Liver (tissue), 9 donors: ENCODE measurements around the gene UBASH3B. TPM values are rescaled to one million over a fixed set of nuclear protein-coding genes. Genes with fewer than 3 reads are reported as not detected.
A peak's percentile ranks its signal among the peaks of the same experiment; 100 is the strongest.

Experiments
- DNase-seq: peaks from one replicate; pipeline ENCODE4 v3.0.0-alpha.2; 2017; ENCODE audit warnings: low spot score
- H3K27ac ChIP-seq, 2 donors: one replicate each; pipeline ENCODE4 v1.7.0; 2013; ENCODE audit warnings: inconsistent platforms in 2 of 2, low read length in 2 of 2, control low read depth in 1 of 2, low read depth in 1 of 2, mild to moderate bottlenecking in 1 of 2
- H3K27me3 ChIP-seq, 4 donors: one replicate each; pipeline versions ENCODE4 v1.6.1 to v1.7.0; 2013; ENCODE audit warnings: low read length in 3 of 4, inconsistent platforms in 1 of 4, mild to moderate bottlenecking in 1 of 4, moderate library complexity in 1 of 4; ENCODE audit not compliant: control insufficient read depth in 4 of 4, insufficient read depth in 4 of 4
- H3K36me3 ChIP-seq, 4 donors: one replicate each; pipeline versions ENCODE4 v1.6.1 to v1.7.0; 2013; ENCODE audit warnings: low read length in 3 of 4, mild to moderate bottlenecking in 3 of 4, low read depth in 1 of 4, moderate library complexity in 1 of 4; ENCODE audit not compliant: control insufficient read depth in 4 of 4, insufficient read depth in 3 of 4
- H3K4me1 ChIP-seq, 4 donors: one replicate each; pipeline versions ENCODE4 v1.6.1 to v1.7.0; 2013; ENCODE audit warnings: low read length in 3 of 4, mild to moderate bottlenecking in 3 of 4, moderate library complexity in 1 of 4; ENCODE audit not compliant: control insufficient read depth in 4 of 4, insufficient read depth in 4 of 4
- H3K4me3 ChIP-seq, 3 donors: one replicate each; pipeline versions ENCODE4 v1.6.1 to v1.7.0; 2013; ENCODE audit warnings: low read length in 3 of 3, control low read depth in 1 of 3, low read depth in 1 of 3, mild to moderate bottlenecking in 1 of 3
- H3K9ac ChIP-seq, 2 donors: one replicate each; pipeline ENCODE4 v1.7.0; 2013; ENCODE audit warnings: low read length in 2 of 2, mild to moderate bottlenecking in 2 of 2, moderate library complexity in 2 of 2, control low read depth in 1 of 2, low read depth in 1 of 2
- H3K9me3 ChIP-seq, 4 donors: one replicate each; pipeline versions ENCODE4 v1.6.1 to v1.7.0; 2013; ENCODE audit warnings: low read length in 3 of 4; ENCODE audit not compliant: control insufficient read depth in 4 of 4
- ATF3 ChIP-seq: IDR thresholded peaks from 2 replicates; pipeline ENCODE4 v1.6.1; 2016; ENCODE audit warnings: antibody characterized with exemption
- CTCF ChIP-seq: fragments of 150-350 bp; IDR thresholded peaks from 2 replicates; pipeline ENCODE4 v1.5.1; 2017; ENCODE audit warnings: improper control_type of control experiment, low read depth, low read length; ENCODE audit not compliant: missing input control
- FOXA1 ChIP-seq: IDR thresholded peaks from 2 replicates; pipeline ENCODE4 v1.6.1; 2016; ENCODE audit warnings: antibody characterized with exemption
- FOXA2 ChIP-seq: IDR thresholded peaks from 2 replicates; pipeline ENCODE4 v1.6.1; 2016; ENCODE audit warnings: antibody characterized with exemption
- HNF4G ChIP-seq: IDR thresholded peaks from 2 replicates; pipeline ENCODE4 v1.6.1; 2016; ENCODE audit warnings: antibody characterized with exemption
- JUND ChIP-seq, 2 donors: IDR thresholded peaks; 2 replicates each; pipeline ENCODE4 v1.6.1; 2016; ENCODE audit warnings: antibody characterized with exemption in 2 of 2
- NR2F2 ChIP-seq: IDR thresholded peaks from 2 replicates; pipeline ENCODE4 v1.6.1; 2016; ENCODE audit warnings: antibody characterized with exemption
- RAD21 ChIP-seq, 2 donors: IDR thresholded peaks; 2 replicates each; pipeline ENCODE4 v1.6.1; 2016; ENCODE audit warnings: antibody characterized with exemption in 2 of 2, mild to moderate bottlenecking in 2 of 2
- REST ChIP-seq: IDR thresholded peaks from 2 replicates; pipeline ENCODE4 v1.6.1; 2016; ENCODE audit warnings: antibody characterized with exemption, mild to moderate bottlenecking
- RXRA ChIP-seq, 2 donors: IDR thresholded peaks; 2 replicates each; pipeline ENCODE4 v1.6.1; 2017 to 2018; ENCODE audit warnings: antibody characterized with exemption in 2 of 2, mild to moderate bottlenecking in 1 of 2
- SP1 ChIP-seq: IDR thresholded peaks from 2 replicates; pipeline ENCODE4 v1.6.1; 2018; ENCODE audit warnings: antibody characterized with exemption, mild to moderate bottlenecking
- TAF1 ChIP-seq: conservative IDR thresholded peaks from 2 replicates; pipeline ENCODE4 v1.6.1; 2016; ENCODE audit warnings: antibody characterized with exemption, mild to moderate bottlenecking
- YY1 ChIP-seq: IDR thresholded peaks from 2 replicates; pipeline ENCODE4 v1.6.1; 2016; ENCODE audit warnings: antibody characterized with exemption, mild to moderate bottlenecking
- WGBS: extraction: QIAGEN DNeasy Blood & Tissue Kit; methylation state at CpG from one replicate; pipeline ENCODE4 v1.1.7; 2013; 5-methylcytosine and 5-hydroxymethylcytosine counted together
- polyA plus RNA-seq, 2 donors: library from polyadenylated mRNA; stranded (reverse) in 1 of 2; unstranded in 1 of 2; fragments of 200-250 nt in 1 of 2; fragments of >200 nt in 1 of 2; fragmentation: Nextera tagmentation in 1 of 2; extraction: Ambion mirVana in 1 of 2; gene quantifications; one replicate each; pipeline versions ENCODE4 v1.2.1 to v1.2.3, GENCODE V29; 2013 to 2015
- total RNA-seq, 2 donors: library from RNA; depleted of rRNA; stranded (reverse); fragments of >200 nt; gene quantifications; one replicate each; pipeline ENCODE4 v1.2.3, GENCODE V29; 2014
- donor health status: healthy.
- donor health status: healthy.
- donor health status: healthy.
- donor health status: healthy.
- donor health status: healthy.

The UBASH3B gene
- total and polyA plus RNA-seq, 4 donors: 0.48 to 5.5 (median 2.5) TPM

GRCh38 chr11:122625976-122626665 lies 29.4 kb upstream of the UBASH3B start:
- Histone ChIP-seq H3K27ac (no peak overlapping the region), H3K4me1 (no peaks in the 10 kb centered on the region), H3K9ac (no peak overlapping the region), H3K9me3 (no peaks in the 10 kb centered on the region), H3K36me3 (no peaks in the 10 kb centered on the region), H3K4me3 (no peak overlapping the region), H3K27me3 (peaks cover 0 to 5% (median 0%) of the 10 kb centered on the region in 4 donors)
- TF ChIP-seq TAF1 (no peak), FOXA2 (no peak), ATF3 (no peak)
- DNase-seq: no peak
- 75% methylated on average over 8 of the region's 8 CpGs for WGBS

- 86% methylated on average over 3 of the region's 3 CpGs for WGBS
- Histone ChIP-seq H3K27ac (no peak overlapping the region), H3K36me3 (no peaks in the 10 kb centered on the region), H3K27me3 (peaks cover 0 to 5% (median 0%) of the 10 kb centered on the region in 4 donors), H3K4me3 (no peak overlapping the region), H3K9me3 (no peaks in the 10 kb centered on the region), H3K4me1 (no peaks in the 10 kb centered on the region), H3K9ac (no peak overlapping the region)
- DNase-seq: no peak
- no peak for TF ChIP-seq SP1
- no peak for TF ChIP-seq YY1
- no peak for TF ChIP-seq RAD21 (IDR thresholded peaks at IDR 0.05)
- TF ChIP-seq RXRA (IDR thresholded peaks at IDR 0.05): no peak
- no peak for TF ChIP-seq FOXA1
- no peak for TF ChIP-seq FOXA2
- TF ChIP-seq HNF4G: no peak
- no peak for TF ChIP-seq CTCF
Observed at GRCh38 chr11:122627745-122628144, 27.8 kb upstream of the UBASH3B start.

- Histone ChIP-seq H3K36me3 (no peaks in the 10 kb centered on the region), H3K27ac (no peak overlapping the region), H3K27me3 (peaks cover 0 to 5% (median 0%) of the 10 kb centered on the region in 4 donors), H3K4me3 (no peak overlapping the region), H3K9ac (no peak overlapping the region), H3K9me3 (no peaks in the 10 kb centered on the region), H3K4me1 (no peaks in the 10 kb centered on the region)
- peak; percentile 48 for DNase-seq
- TF ChIP-seq SP1 (no peak), NR2F2 (no peak), REST (no peak), JUND (IDR thresholded peaks at IDR 0.05) (no peak), RAD21 (IDR thresholded peaks at IDR 0.05) (peak; percentile 85 to 92), CTCF (peak; percentile 79), RXRA (IDR thresholded peaks at IDR 0.05) (no peak), YY1 (no peak)
- WGBS: 44% methylated on average over 9 of the region's 9 CpGs
Observed at GRCh38 chr11:122628810-122629555, 26.5 kb upstream of the UBASH3B start.
